ENCODE results near the gene TRAPPC3. TPM values are rescaled to one million over a fixed set of nuclear protein-coding genes. Genes with fewer than 3 reads are reported as not detected.

Gene TRAPPC3
- total and polyA plus RNA-seq, 9 of the 15 experiments (the other 6 are each of a cell fraction or from before 2014, with no cell fraction given), result 20.6 to 141 (median 112) TPM

DNA sequence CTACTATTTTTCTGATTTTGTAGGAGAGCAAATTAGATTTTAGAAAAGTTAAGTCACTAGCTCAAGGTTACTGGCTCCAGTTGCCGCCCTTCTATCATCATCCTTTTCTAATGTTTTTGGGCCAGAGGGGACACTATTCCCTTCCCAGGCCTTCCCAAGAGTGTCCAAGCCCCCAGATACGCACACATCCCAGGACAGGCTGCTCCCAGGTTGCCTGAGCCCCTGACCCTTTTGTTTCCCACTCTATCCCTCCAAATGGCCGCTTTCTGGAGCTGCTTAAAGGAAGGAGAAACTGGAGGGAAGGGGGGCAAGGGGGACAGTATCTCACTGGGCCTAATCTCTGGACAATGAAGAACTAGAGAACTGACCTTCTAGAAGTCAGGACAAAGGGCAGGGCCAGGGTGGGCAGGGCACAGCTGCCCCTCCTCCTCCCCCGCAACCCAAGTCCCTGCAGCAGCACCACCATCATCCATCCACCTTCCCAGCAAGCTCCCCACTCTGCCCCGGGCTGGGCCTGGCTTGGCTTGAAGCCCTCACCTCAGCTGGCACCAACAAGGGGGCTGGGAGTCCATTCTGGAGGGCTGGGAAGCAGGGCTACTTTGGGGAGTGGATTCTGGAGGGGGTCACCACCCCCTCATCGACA is 5.6 kb upstream of the TRAPPC3 start (continued):
- TF ChIP-seq, protein P1, sequence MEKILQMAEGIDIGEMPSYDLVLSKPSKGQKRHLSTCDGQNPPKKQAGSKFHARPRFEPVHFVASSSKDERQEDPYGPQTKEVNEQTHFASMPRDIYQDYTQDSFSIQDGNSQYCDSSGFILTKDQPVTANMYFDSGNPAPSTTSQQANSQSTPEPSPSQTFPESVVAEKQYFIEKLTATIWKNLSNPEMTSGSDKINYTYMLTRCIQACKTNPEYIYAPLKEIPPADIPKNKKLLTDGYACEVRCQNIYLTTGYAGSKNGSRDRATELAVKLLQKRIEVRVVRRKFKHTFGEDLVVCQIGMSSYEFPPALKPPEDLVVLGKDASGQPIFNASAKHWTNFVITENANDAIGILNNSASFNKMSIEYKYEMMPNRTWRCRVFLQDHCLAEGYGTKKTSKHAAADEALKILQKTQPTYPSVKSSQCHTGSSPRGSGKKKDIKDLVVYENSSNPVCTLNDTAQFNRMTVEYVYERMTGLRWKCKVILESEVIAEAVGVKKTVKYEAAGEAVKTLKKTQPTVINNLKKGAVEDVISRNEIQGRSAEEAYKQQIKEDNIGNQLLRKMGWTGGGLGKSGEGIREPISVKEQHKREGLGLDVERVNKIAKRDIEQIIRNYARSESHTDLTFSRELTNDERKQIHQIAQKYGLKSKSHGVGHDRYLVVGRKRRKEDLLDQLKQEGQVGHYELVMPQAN (IDR thresholded peaks at IDR 0.05; ENCODE audit: borderline replicate concordance), result no peak
- TF ChIP-seq, protein P2, sequence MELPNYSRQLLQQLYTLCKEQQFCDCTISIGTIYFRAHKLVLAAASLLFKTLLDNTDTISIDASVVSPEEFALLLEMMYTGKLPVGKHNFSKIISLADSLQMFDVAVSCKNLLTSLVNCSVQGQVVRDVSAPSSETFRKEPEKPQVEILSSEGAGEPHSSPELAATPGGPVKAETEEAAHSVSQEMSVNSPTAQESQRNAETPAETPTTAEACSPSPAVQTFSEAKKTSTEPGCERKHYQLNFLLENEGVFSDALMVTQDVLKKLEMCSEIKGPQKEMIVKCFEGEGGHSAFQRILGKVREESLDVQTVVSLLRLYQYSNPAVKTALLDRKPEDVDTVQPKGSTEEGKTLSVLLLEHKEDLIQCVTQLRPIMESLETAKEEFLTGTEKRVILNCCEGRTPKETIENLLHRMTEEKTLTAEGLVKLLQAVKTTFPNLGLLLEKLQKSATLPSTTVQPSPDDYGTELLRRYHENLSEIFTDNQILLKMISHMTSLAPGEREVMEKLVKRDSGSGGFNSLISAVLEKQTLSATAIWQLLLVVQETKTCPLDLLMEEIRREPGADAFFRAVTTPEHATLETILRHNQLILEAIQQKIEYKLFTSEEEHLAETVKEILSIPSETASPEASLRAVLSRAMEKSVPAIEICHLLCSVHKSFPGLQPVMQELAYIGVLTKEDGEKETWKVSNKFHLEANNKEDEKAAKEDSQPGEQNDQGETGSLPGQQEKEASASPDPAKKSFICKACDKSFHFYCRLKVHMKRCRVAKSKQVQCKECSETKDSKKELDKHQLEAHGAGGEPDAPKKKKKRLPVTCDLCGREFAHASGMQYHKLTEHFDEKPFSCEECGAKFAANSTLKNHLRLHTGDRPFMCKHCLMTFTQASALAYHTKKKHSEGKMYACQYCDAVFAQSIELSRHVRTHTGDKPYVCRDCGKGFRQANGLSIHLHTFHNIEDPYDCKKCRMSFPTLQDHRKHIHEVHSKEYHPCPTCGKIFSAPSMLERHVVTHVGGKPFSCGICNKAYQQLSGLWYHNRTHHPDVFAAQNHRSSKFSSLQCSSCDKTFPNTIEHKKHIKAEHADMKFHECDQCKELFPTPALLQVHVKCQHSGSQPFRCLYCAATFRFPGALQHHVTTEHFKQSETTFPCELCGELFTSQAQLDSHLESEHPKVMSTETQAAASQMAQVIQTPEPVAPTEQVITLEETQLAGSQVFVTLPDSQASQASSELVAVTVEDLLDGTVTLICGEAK (IDR thresholded peaks at IDR 0.05), result no peak
- TF ChIP-seq, protein P2 (CRISPR knock-in tag; IDR thresholded peaks at IDR 0.05), result no peak
- TF ChIP-seq, protein P3, sequence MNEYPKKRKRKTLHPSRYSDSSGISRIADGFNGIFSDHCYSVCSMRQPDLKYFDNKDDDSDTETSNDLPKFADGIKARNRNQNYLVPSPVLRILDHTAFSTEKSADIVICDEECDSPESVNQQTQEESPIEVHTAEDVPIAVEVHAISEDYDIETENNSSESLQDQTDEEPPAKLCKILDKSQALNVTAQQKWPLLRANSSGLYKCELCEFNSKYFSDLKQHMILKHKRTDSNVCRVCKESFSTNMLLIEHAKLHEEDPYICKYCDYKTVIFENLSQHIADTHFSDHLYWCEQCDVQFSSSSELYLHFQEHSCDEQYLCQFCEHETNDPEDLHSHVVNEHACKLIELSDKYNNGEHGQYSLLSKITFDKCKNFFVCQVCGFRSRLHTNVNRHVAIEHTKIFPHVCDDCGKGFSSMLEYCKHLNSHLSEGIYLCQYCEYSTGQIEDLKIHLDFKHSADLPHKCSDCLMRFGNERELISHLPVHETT (CRISPR knock-in tag; conservative IDR thresholded peaks at IDR 0.05 in 1 of 2, IDR thresholded peaks at IDR 0.05 in 1 of 2), result 0 out of 4 replicates have a peak, but pooled peaks of 1 of the 2 experiments have one; percentile 42
- no peak for TF ChIP-seq EHMT2 (IDR thresholded peaks at IDR 0.05)
- no peak for TF ChIP-seq ZNF41 (CRISPR knock-in tag; conservative IDR thresholded peaks at IDR 0.05)
- no peak for TF ChIP-seq ARHGAP35 (IDR thresholded peaks at IDR 0.05; ENCODE audit: partially characterized antibody)
- TF ChIP-seq, protein P4, sequence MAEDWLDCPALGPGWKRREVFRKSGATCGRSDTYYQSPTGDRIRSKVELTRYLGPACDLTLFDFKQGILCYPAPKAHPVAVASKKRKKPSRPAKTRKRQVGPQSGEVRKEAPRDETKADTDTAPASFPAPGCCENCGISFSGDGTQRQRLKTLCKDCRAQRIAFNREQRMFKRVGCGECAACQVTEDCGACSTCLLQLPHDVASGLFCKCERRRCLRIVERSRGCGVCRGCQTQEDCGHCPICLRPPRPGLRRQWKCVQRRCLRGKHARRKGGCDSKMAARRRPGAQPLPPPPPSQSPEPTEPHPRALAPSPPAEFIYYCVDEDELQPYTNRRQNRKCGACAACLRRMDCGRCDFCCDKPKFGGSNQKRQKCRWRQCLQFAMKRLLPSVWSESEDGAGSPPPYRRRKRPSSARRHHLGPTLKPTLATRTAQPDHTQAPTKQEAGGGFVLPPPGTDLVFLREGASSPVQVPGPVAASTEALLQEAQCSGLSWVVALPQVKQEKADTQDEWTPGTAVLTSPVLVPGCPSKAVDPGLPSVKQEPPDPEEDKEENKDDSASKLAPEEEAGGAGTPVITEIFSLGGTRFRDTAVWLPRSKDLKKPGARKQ (CRISPR knock-in tag; IDR thresholded peaks at IDR 0.05), result no peak
- TF ChIP-seq ESRRA (IDR thresholded peaks at IDR 0.05; ENCODE audit: borderline replicate concordance, low read depth), result peak; percentile 50
- TF ChIP-seq BRD4 (IDR thresholded peaks at IDR 0.05), result no peak
- TF ChIP-seq ZNF212 (CRISPR knock-in tag; IDR thresholded peaks at IDR 0.05), result 0 out of 2 replicates have a peak, but pooled peaks have one; percentile 28
- TF ChIP-seq FOXA3 (CRISPR knock-in tag; conservative IDR thresholded peaks at IDR 0.05 in 1 of 2, IDR thresholded peaks at IDR 0.05 in 1 of 2), result 0 out of 4 replicates have a peak, but pooled peaks of 1 of the 2 experiments have one; percentile 59

All from K562 (cell line).